Stimulated activated CD4-positive, alpha-beta T cell treated with anti-CD3 and anti-CD28 coated beads, Interleukin-2, amount 100 ng/mL, for 48 hours (primary cell): ENCODE results near the gene KCNH3.
A peak's percentile ranks its signal among the peaks of the same experiment; 100 is the strongest.

Experiments
- DNase-seq, 2 donors: peaks; one replicate each; pipeline ENCODE4 v3.0.0-alpha.2; 2020

The KCNH3 gene

GRCh38 chr12:49563951-49564685 is 25.3 kb downstream of the KCNH3 start:
- no peak for DNase-seq

GRCh38 chr12:49564686-49565405 is 26.0 kb downstream of the KCNH3 start:
- no peak for DNase-seq

- DNase-seq: no peak
Observed at GRCh38 chr12:49565406-49566265, 26.8 kb downstream of the KCNH3 start.

GRCh38 chr12:49566361-49566760 is 27.5 kb downstream of the KCNH3 start:
- no peak for DNase-seq

- no peak for DNase-seq
Observed at GRCh38 chr12:49567302-49567610, 28.4 kb downstream of the KCNH3 start.

- peak; percentile 83 to 84 for DNase-seq
Observed at GRCh38 chr12:49567611-49568441, 29.0 kb downstream of the KCNH3 start, which contains the start of gene MCRS1. MCRS1 (minus strand) TSS chr12:49568142; CDS start chr12:49566731, 1,411 bp downstream.

GRCh38 chr12:49568442-49569162 is 29.8 kb downstream of the KCNH3 start:
- no peak for DNase-seq

GRCh38 chr12:49577589-49578315 is 38.9 kb downstream of the KCNH3 start:
- DNase-seq: no peak

GRCh38 chr12:49578471-49579112 is 39.8 kb downstream of the KCNH3 start:
- no peak for DNase-seq

GRCh38 chr12:49580572-49581535 is 42.0 kb downstream of the KCNH3 start:
- DNase-seq: peak; percentile 44 to 51

GRCh38 chr12:49582201-49582600 is 43.4 kb downstream of the KCNH3 start:
- DNase-seq: no peak

GRCh38 chr12:49582850-49583249 is 44.0 kb downstream of the KCNH3 start:
- DNase-seq: no peak

GRCh38 chr12:49583366-49584094 is 44.7 kb downstream of the KCNH3 start:
- no peak for DNase-seq

- no peak for DNase-seq
Observed at GRCh38 chr12:49584591-49584990, 45.8 kb downstream of the KCNH3 start.

GRCh38 chr12:49585477-49586459 is 46.9 kb downstream of the KCNH3 start:
- no peak for DNase-seq

- no peak for DNase-seq
Observed at GRCh38 chr12:49587174-49587908, 48.5 kb downstream of the KCNH3 start.

- no peak for DNase-seq
Observed at GRCh38 chr12:49588281-49588680, 49.5 kb downstream of the KCNH3 start.
